Measurements from ENCODE around the gene ANHX.

ANHX gene

GRCh38 chr12:133172491-133172890 lies 63.2 kb downstream of the ANHX start:
- TF ChIP-seq MAX (IDR thresholded peaks at IDR 0.05; ENCODE audit: low read depth, low read length) (no peak), MYC (IDR thresholded peaks at IDR 0.05; ENCODE audit: low read depth, low read length) (no peak), CTCF (IDR thresholded peaks at IDR 0.05; ENCODE audit: low read depth, low read length) (no peak)
- H3K4me3 ChIP-seq (ENCODE audit: low read depth, low read length): no peak overlapping the region
- DNase-seq (ENCODE audit: low read depth): no peak

Measured in NB4 (cell line).